ENCODE data around the gene DCUN1D4. TPM values are rescaled to one million over a fixed set of nuclear protein-coding genes. Genes with fewer than 3 reads are reported as not detected.

Gene DCUN1D4
- total RNA-seq, 1 experiment from 2014 or later: 50.2 TPM

DNA sequence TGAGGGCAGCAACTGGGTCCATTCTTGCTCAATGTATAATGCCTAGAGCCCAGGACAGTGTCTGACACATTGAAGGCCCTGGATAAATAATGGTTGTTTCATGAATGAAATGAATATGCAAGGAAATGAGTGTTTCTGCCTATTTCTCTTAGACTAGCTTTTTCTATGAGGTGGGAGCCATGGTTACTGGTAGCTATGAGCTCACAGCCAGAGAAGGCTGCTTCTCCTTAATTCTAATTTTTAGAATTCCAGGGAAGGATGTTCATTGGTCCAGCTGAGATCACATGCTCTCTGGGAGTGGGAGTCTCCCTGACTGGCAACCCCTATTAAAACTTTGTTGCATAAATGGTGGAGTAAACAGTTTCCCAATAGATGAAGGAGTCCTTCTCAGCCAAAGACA, 9.7 kb upstream of the DCUN1D4 start:
- intact Hi-C loops (cut with micrococcal nuclease): no loop called here

DNA sequence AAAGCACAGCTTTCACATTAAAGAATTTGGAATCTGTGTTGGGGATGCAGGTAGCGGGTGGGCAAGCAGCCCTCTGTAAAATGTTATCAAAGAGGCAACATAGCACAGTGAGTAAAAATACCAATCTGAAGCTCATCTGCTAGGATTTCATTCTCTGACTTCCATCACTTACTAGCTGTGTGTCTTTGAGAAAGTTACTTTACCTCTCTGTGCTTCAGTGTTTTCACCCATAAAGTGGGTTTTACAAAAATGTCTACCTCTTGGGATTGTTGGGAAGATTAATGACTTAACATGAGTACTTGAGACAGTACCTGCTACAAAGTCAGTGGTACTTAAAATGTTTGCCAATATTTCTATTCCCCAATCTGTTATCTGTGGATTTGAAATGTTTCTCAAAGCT, 7.9 kb upstream of the DCUN1D4 start:
- Histone ChIP-seq H3K27me3 (ENCODE audit: insufficient read depth, low read length) (no peaks in the 10 kb centered on the region; the same call in 1 of the 2 replicates), H3K4me2 (ENCODE audit: low read length) (no peak overlapping the region), H2AFZ (ENCODE audit: low read depth, low read length, poor library complexity, severe bottlenecking) (no peak overlapping the region), H3K36me3 (ENCODE audit: control insufficient read depth in 1 of 2, insufficient read depth in 2 of 2, low read length in 2 of 2) (no peaks in the 10 kb centered on the region), H3K4me3 (replicated peaks in 1 of 2; ENCODE audit: low read depth in 1 of 2, low read length in 2 of 2) (no peak overlapping the region), H3K9me3 (ENCODE audit: control insufficient read depth in 1 of 2, insufficient read depth in 1 of 2, low read depth in 1 of 2, low read length in 2 of 2) (no peaks in the 10 kb centered on the region), H3K9ac (ENCODE audit: low read length) (no peak overlapping the region), H3K9me2 (ENCODE audit: insufficient read depth) (no peaks in the 10 kb centered on the region), H3K4me1 (ENCODE audit: control insufficient read depth in 1 of 2, insufficient read depth in 2 of 2, low read length in 2 of 2) (peaks cover 0 to 5% of the 10 kb centered on the region in 2 experiments; a peak in 1 of 4 replicates), H3K79me2 (ENCODE audit: insufficient read depth, low read length) (no peaks in the 10 kb centered on the region), H3K27ac (ENCODE audit: low read depth, low read length) (no peak overlapping the region), H4K20me1 (ENCODE audit: insufficient read depth) (no peaks in the 10 kb centered on the region)
- ChIA-PET POLR2A (no interaction called here), CTCF (interaction anchor here (0.7 kb wide), 1 partner anchor 60 kb away, joined by 4 read pairs; no protein-coding TSS in a partner anchor), RAD21 (ENCODE audit: low non-redundant PET in 1 of 2, low total read pairs in 2 of 2, uncharacterized antibody in 2 of 2, unreplicated experiment in 2 of 2) (no interaction called here)
- BruUV-seq (replicated peaks): no TSS peak
- no peak for DNase-seq (ENCODE audit: low read depth, low spot score)
- no peak for ATAC-seq
- intact Hi-C loops (cut with micrococcal nuclease): no loop called here
- TF ChIP-seq, protein P1, sequence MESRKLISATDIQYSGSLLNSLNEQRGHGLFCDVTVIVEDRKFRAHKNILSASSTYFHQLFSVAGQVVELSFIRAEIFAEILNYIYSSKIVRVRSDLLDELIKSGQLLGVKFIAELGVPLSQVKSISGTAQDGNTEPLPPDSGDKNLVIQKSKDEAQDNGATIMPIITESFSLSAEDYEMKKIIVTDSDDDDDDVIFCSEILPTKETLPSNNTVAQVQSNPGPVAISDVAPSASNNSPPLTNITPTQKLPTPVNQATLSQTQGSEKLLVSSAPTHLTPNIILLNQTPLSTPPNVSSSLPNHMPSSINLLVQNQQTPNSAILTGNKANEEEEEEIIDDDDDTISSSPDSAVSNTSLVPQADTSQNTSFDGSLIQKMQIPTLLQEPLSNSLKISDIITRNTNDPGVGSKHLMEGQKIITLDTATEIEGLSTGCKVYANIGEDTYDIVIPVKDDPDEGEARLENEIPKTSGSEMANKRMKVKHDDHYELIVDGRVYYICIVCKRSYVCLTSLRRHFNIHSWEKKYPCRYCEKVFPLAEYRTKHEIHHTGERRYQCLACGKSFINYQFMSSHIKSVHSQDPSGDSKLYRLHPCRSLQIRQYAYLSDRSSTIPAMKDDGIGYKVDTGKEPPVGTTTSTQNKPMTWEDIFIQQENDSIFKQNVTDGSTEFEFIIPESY (IDR thresholded peaks at IDR 0.05; ENCODE audit: extremely low read depth, insufficient replicate concordance, low read length): no peak
- TF ChIP-seq EZH2 (IDR thresholded peaks at IDR 0.05) (no peak), YY1 (IDR thresholded peaks at IDR 0.05; ENCODE audit: extremely low read depth, insufficient replicate concordance, low read depth, low read length) (no peak), POLR2A (IDR thresholded peaks at IDR 0.05; ENCODE audit: borderline replicate concordance, extremely low read depth, insufficient read depth, insufficient read length) (no peak), RAD21 (IDR thresholded peaks at IDR 0.05; ENCODE audit: low read depth) (no peak), SIN3A (IDR thresholded peaks at IDR 0.05; ENCODE audit: low read depth) (no peak), FOSL1 (IDR thresholded peaks at IDR 0.05; ENCODE audit: low read depth) (no peak), TCF7L2 (IDR thresholded peaks at IDR 0.05; ENCODE audit: borderline replicate concordance, extremely low read depth, insufficient read depth, insufficient read length) (no peak), EGR1 (IDR thresholded peaks at IDR 0.05; ENCODE audit: low read depth) (no peak), CEBPB (IDR thresholded peaks at IDR 0.05; ENCODE audit: low read depth) (no peak), ZNF274 (IDR thresholded peaks at IDR 0.05; ENCODE audit: low read depth, low read length) (no peak)
- TF ChIP-seq, protein P2, sequence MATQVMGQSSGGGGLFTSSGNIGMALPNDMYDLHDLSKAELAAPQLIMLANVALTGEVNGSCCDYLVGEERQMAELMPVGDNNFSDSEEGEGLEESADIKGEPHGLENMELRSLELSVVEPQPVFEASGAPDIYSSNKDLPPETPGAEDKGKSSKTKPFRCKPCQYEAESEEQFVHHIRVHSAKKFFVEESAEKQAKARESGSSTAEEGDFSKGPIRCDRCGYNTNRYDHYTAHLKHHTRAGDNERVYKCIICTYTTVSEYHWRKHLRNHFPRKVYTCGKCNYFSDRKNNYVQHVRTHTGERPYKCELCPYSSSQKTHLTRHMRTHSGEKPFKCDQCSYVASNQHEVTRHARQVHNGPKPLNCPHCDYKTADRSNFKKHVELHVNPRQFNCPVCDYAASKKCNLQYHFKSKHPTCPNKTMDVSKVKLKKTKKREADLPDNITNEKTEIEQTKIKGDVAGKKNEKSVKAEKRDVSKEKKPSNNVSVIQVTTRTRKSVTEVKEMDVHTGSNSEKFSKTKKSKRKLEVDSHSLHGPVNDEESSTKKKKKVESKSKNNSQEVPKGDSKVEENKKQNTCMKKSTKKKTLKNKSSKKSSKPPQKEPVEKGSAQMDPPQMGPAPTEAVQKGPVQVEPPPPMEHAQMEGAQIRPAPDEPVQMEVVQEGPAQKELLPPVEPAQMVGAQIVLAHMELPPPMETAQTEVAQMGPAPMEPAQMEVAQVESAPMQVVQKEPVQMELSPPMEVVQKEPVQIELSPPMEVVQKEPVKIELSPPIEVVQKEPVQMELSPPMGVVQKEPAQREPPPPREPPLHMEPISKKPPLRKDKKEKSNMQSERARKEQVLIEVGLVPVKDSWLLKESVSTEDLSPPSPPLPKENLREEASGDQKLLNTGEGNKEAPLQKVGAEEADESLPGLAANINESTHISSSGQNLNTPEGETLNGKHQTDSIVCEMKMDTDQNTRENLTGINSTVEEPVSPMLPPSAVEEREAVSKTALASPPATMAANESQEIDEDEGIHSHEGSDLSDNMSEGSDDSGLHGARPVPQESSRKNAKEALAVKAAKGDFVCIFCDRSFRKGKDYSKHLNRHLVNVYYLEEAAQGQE (IDR thresholded peaks at IDR 0.05; ENCODE audit: low read depth): no peak
- TF ChIP-seq, protein P3, sequence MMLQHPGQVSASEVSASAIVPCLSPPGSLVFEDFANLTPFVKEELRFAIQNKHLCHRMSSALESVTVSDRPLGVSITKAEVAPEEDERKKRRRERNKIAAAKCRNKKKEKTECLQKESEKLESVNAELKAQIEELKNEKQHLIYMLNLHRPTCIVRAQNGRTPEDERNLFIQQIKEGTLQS (IDR thresholded peaks at IDR 0.05): no peak

More for the DNA sequence above, 9.7 kb upstream of the DCUN1D4 start:
- Histone ChIP-seq H3K79me2 (ENCODE audit: insufficient read depth, low read length) (no peaks in the 10 kb centered on the region), H3K4me2 (ENCODE audit: low read length) (no peak overlapping the region), H4K20me1 (ENCODE audit: insufficient read depth) (no peaks in the 10 kb centered on the region), H3K9ac (ENCODE audit: low read length) (no peak overlapping the region), H3K4me1 (ENCODE audit: control insufficient read depth in 1 of 2, insufficient read depth in 2 of 2, low read length in 2 of 2) (peaks cover 0 to 5% of the 10 kb centered on the region in 2 experiments; a peak in 1 of 4 replicates), H2AFZ (ENCODE audit: low read depth, low read length, poor library complexity, severe bottlenecking) (no peak overlapping the region), H3K27me3 (ENCODE audit: insufficient read depth, low read length) (peaks cover 11% of the 10 kb centered on the region), H3K36me3 (ENCODE audit: control insufficient read depth in 1 of 2, insufficient read depth in 2 of 2, low read length in 2 of 2) (no peaks in the 10 kb centered on the region), H3K9me2 (ENCODE audit: insufficient read depth) (no peaks in the 10 kb centered on the region), H3K4me3 (replicated peaks in 1 of 2; ENCODE audit: low read depth in 1 of 2, low read length in 2 of 2) (no peak overlapping the region), H3K27ac (ENCODE audit: low read depth, low read length) (no peak overlapping the region), H3K9me3 (ENCODE audit: control insufficient read depth in 1 of 2, insufficient read depth in 1 of 2, low read depth in 1 of 2, low read length in 2 of 2) (no peaks in the 10 kb centered on the region)
- no peak for TF ChIP-seq SIN3A (IDR thresholded peaks at IDR 0.05; ENCODE audit: low read depth)
- no peak for ATAC-seq
- ChIA-PET CTCF (no interaction called here), POLR2A (no interaction called here), RAD21 (ENCODE audit: low non-redundant PET in 1 of 2, low total read pairs in 2 of 2, uncharacterized antibody in 2 of 2, unreplicated experiment in 2 of 2) (no interaction called here)
- DNase-seq (ENCODE audit: low read depth, low spot score): no peak
- BruUV-seq (replicated peaks): no TSS peak
